ENCODE data around the gene C20orf202. TPM values are rescaled to one million over a fixed set of nuclear protein-coding genes. Genes with fewer than 3 reads are reported as not detected.

C20orf202 gene
- polyA plus RNA-seq, 3 donors: 0.12 TPM; not detected in 2

DNA sequence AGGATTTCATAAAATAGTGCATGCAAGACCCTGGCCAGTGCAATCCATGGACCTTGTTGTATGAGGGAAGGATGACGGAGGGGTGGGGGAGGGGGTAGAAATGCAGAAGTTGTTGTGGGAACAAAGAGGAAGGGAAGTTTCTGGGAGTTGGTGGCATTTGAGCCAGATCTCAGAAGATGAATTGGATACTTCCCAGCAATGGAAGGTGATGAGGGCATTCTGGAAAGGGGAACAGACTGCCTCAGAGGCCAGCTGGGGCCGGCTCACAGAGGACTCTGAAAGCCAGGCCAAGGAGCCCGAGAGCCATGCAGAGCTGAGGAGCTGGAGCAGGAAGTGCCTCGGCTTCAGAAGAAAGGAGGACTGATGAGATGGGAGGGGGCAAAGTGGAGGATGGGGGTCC, 21.1 kb upstream of the C20orf202 start:
- WGBS (ENCODE audit: insufficient coverage): 24% methylated on average over 4 of the region's 4 CpGs
- intact Hi-C loops (cut with micrococcal nuclease): no loop called here
- Mint-ChIP-seq H3K36me3 (peaks cover 7 to 21% of the 10 kb centered on the region in 2 donors), H3K9me3 (peaks cover 0 to 8% (median 5%) of the 10 kb centered on the region in 7 donors), H3K4me1 (peaks cover 16% of the 10 kb centered on the region), H3K4me3 (peak overlapping the region in 1 of 2 donors; percentile 4), H3K27me3 (ENCODE audit: low read depth in 3 of 3) (peaks cover 30 to 33% (median 32%) of the 10 kb centered on the region in 3 donors), H3K27ac (peak overlapping the region in 2 of 7 donors; percentile 2 to 23)
- Histone ChIP-seq H3K4me3 (replicated peaks in 1 of 3; ENCODE audit: low read depth in 2 of 3, low read length in 3 of 3) (no peak overlapping the region), H3K36me3 (replicated peaks in 1 of 2; ENCODE audit: control insufficient read depth in 1 of 2, insufficient read depth in 2 of 2, low read length in 2 of 2) (no peaks in the 10 kb centered on the region), H3K79me2 (ENCODE audit: insufficient read depth, low read length) (no peaks in the 10 kb centered on the region), H3K27ac (ENCODE audit: low read depth in 1 of 2, low read length in 2 of 2) (no peak overlapping the region), H3K9me3 (replicated peaks in 1 of 2; ENCODE audit: control insufficient read depth in 1 of 2, insufficient read depth in 1 of 2, low read length in 2 of 2) (no peaks in the 10 kb centered on the region), H4K20me1 (ENCODE audit: insufficient read depth, low read length) (no peaks in the 10 kb centered on the region), H2AFZ (ENCODE audit: insufficient read depth, low read depth, low read length, poor library complexity, severe bottlenecking) (no peak overlapping the region), H3K9ac (ENCODE audit: insufficient read depth, low read length, poor library complexity, severe bottlenecking) (peak overlapping the region; percentile 2), H3K4me2 (replicated peaks; ENCODE audit: extremely low read depth, low read length, poor library complexity, severe bottlenecking) (no peak overlapping the region), H3K4me1 (ENCODE audit: control insufficient read depth in 1 of 2, insufficient read depth in 2 of 2, low read length in 2 of 2) (peaks cover 7 to 14% of the 10 kb centered on the region in 2 donors), H3K27me3 (ENCODE audit: control insufficient read depth in 2 of 2, insufficient read depth in 2 of 2, low read length in 2 of 2) (peaks cover 22 to 35% of the 10 kb centered on the region in 2 donors)
- TF ChIP-seq, protein P1, sequence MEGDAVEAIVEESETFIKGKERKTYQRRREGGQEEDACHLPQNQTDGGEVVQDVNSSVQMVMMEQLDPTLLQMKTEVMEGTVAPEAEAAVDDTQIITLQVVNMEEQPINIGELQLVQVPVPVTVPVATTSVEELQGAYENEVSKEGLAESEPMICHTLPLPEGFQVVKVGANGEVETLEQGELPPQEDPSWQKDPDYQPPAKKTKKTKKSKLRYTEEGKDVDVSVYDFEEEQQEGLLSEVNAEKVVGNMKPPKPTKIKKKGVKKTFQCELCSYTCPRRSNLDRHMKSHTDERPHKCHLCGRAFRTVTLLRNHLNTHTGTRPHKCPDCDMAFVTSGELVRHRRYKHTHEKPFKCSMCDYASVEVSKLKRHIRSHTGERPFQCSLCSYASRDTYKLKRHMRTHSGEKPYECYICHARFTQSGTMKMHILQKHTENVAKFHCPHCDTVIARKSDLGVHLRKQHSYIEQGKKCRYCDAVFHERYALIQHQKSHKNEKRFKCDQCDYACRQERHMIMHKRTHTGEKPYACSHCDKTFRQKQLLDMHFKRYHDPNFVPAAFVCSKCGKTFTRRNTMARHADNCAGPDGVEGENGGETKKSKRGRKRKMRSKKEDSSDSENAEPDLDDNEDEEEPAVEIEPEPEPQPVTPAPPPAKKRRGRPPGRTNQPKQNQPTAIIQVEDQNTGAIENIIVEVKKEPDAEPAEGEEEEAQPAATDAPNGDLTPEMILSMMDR (IDR thresholded peaks at IDR 0.05): no peak
- peak in 1 of 3 donors; percentile 7 for DNase-seq

DNA sequence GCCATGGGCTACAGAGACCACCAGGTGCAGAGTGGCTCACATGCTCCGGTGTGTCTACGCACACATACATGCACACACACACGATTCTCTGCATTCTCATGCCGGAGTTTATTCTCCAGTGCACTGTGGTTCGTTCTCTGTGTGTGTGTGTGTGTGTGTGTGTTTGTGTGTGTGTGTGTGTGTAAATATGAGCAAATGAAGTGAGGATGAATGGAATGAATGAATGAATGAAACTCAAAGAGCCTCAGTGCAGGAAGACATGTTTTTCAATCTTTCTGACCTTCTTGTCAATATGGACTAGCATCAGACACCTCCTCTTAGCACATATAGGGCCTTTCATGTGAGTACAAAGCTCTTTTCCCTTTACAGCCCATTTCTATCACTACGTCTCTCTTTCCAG, 20.1 kb upstream of the C20orf202 start:
- H3K4me2 ChIP-seq (replicated peaks; ENCODE audit: extremely low read depth, low read length, poor library complexity, severe bottlenecking): no peak overlapping the region
- no peak overlapping the region for H3K27ac Mint-ChIP-seq
- peaks cover 16% of the 10 kb centered on the region for H3K4me1 Mint-ChIP-seq
- peaks cover 25 to 37% of the 10 kb centered on the region in 2 donors for H3K27me3 ChIP-seq (ENCODE audit: control insufficient read depth in 2 of 2, insufficient read depth in 2 of 2, low read length in 2 of 2)
- no peaks in the 10 kb centered on the region for H3K79me2 ChIP-seq (ENCODE audit: insufficient read depth, low read length)
- H2AFZ ChIP-seq (ENCODE audit: insufficient read depth, low read depth, low read length, poor library complexity, severe bottlenecking): no peak overlapping the region
- no peak overlapping the region for H3K27ac ChIP-seq (ENCODE audit: low read depth in 1 of 2, low read length in 2 of 2)
- peaks cover 5 to 16% of the 10 kb centered on the region in 2 donors for H3K36me3 Mint-ChIP-seq
- no peak for DNase-seq
- no peaks in the 10 kb centered on the region for H3K9me3 ChIP-seq (replicated peaks in 1 of 2; ENCODE audit: control insufficient read depth in 1 of 2, insufficient read depth in 1 of 2, low read length in 2 of 2)
- peaks cover 30 to 33% (median 32%) of the 10 kb centered on the region in 3 donors for H3K27me3 Mint-ChIP-seq (ENCODE audit: low read depth in 3 of 3)
- H3K4me3 ChIP-seq (replicated peaks in 1 of 3; ENCODE audit: low read depth in 2 of 3, low read length in 3 of 3): no peak overlapping the region
- intact Hi-C loops (cut with micrococcal nuclease): no loop called here
- TF ChIP-seq, protein P1 (IDR thresholded peaks at IDR 0.05): no peak
- peaks cover 0 to 8% (median 5%) of the 10 kb centered on the region in 7 donors for H3K9me3 Mint-ChIP-seq
- no peaks in the 10 kb centered on the region for H4K20me1 ChIP-seq (ENCODE audit: insufficient read depth, low read length)
- H3K9ac ChIP-seq (ENCODE audit: insufficient read depth, low read length, poor library complexity, severe bottlenecking): no peak overlapping the region
- no peaks in the 10 kb centered on the region for H3K36me3 ChIP-seq (replicated peaks in 1 of 2; ENCODE audit: control insufficient read depth in 1 of 2, insufficient read depth in 2 of 2, low read length in 2 of 2)
- peaks cover 7 to 14% of the 10 kb centered on the region in 2 donors for H3K4me1 ChIP-seq (ENCODE audit: control insufficient read depth in 1 of 2, insufficient read depth in 2 of 2, low read length in 2 of 2)
- no CpG with 5 or more reads among the region's 6 CpGs for WGBS (ENCODE audit: insufficient coverage)
- H3K4me3 Mint-ChIP-seq: peak overlapping the region in 1 of 2 donors; percentile 84
